Measurements from ENCODE around the gene ATP5IF1. TPM values are rescaled to one million over a fixed set of nuclear protein-coding genes. Genes with fewer than 3 reads are reported as not detected.
A peak's percentile ranks its signal among the peaks of the same experiment; 100 is the strongest.

The ATP5IF1 gene
- total RNA-seq: 100 to 1,000 TPM in 1 of 2 donors, 10 to 100 TPM in 1; 90.2 to 133 TPM

DNA sequence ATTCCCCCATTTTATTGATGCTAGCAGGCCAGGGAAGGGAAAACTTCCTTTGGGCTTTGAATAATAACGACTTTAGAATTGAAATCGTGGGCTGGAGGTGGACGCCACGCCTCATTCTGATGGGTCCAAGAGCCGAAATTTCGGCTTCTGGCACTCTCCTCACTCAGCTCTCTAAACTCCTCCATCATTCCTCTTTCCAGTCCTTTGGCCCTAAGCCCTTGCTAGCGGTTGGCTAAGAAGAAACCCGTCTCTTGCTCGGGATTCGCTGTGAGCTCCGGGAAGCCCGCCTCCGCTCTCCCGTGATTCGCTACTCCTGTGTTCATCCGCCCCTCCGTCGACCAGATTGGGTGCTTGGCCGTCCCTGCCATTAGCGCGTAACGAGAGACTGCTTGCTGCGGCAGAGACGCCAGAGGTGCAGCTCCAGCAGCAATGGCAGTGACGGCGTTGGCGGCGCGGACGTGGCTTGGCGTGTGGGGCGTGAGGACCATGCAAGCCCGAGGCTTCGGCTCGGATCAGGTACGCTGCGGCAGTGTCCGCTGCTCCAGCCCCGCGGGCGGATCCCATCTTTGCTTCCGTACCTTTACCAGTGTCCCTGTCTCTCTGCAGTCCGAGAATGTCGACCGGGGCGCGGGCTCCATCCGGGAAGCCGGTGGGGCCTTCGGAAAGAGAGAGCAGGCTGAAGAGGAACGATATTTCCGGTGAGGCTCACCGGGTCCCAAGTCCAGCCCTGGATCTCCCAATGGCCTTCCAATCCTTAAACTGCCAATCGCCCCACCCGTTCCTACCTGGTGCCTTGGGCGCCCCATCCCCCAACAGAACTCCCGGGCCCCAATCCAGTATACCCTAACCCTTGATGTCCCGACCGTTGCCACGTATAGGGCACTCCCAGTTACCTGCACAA lies at the start of gene ATP5IF1:
ATP5IF1 (plus strand) TSS at position 370 of the 901 bp plus-strand sequence; CDS start at position 430, 60 bp downstream.
- DNase-seq (ENCODE audit: low spot score): peak; percentile 95
- Histone ChIP-seq H3K9me3 (no peaks in the 10 kb centered on the region), H3K27me3 (replicated peaks; ENCODE audit: insufficient read depth) (no peaks in the 10 kb centered on the region), H3K4me1 (ENCODE audit: control insufficient read depth in 1 of 2, low read depth in 2 of 2) (peaks cover 27 to 40% of the 10 kb centered on the region in 2 donors), H3K27ac (peak within 1 kb of the TSS; percentile 75 to 90), H3K36me3 (no peaks in the 10 kb centered on the region), H3K4me3 (peak within 1 kb of the TSS; percentile 73)
- TF ChIP-seq CTCF (IDR thresholded peaks at IDR 0.05): no peak
- peak; percentile 97 for ATAC-seq (ENCODE audit: insufficient number of reproducible peaks, low FRiP score, low read depth)

DNA sequence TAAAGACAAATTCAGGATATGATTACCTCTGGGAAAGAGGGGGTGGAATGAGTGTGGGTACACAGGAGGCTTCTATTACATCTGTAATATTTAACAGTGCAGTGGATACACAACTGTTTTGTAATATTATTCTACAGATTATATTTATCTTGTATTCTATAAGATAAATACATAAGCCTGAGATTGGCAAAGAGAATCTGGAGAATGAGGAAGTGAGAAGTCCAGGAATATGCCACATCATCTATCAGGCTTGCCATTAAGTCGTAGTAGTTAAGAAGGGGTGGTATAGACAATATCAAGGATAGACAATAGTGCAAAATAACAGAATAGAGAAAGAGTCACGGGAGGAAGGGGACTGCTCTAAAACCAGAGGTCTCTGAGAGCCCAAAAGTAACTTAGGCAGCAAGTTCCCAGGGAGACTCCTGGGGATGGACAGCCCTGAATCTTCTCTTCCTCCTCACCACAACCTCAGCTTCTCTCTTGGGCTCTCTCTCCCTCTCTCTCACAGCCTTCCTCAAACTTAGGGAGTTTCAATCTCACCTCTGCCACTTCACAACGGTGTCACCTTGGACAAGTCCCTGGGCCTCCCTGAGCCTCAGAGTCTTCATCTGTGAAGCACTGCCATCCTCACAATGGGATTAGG lies 45.5 kb upstream of the ATP5IF1 start:
- Histone ChIP-seq H3K4me1 (ENCODE audit: control insufficient read depth in 1 of 2, low read depth in 2 of 2) (no peaks in the 10 kb centered on the region), H3K27me3 (replicated peaks; ENCODE audit: insufficient read depth) (no peaks in the 10 kb centered on the region), H3K27ac (no peak overlapping the region), H3K36me3 (no peaks in the 10 kb centered on the region), H3K9me3 (no peaks in the 10 kb centered on the region), H3K4me3 (no peak overlapping the region)
- TF ChIP-seq CTCF (IDR thresholded peaks at IDR 0.05): no peak
- ATAC-seq (ENCODE audit: insufficient number of reproducible peaks, low FRiP score, low read depth) (no peak), DNase-seq (ENCODE audit: low spot score) (no peak)

DNA sequence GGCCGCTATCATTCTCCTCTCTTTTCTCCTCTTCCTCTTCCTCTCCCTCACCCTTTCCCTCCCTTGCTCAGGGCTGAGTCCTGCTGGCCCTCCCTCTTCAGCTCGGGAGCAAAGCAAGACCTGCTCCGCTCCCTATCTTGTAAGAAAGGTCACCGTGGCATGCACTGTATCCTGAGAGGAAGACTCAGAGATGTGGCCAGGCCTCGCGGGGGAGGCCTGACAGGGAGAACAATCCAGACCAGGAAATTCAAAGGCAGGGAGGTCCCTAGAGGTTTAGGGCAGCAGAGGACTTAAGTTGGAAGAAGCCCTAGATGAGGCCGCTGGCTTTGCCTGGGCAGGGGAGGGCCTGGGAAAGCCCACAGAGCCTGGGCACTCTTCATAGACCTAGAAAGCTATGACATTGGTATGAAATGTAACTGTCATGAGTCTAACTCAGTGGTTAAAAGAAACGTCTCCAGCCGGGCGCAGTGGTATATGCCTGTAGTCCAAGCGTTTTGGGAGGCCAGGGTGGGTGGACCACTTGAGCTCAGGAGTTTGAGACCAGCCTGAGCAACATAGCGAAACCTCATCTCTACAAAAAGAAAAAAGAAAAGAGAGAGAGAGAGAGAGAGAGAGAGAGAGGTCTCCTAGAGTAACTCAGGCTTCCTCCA lies 44.8 kb upstream of the ATP5IF1 start:
- ATAC-seq (ENCODE audit: insufficient number of reproducible peaks, low FRiP score, low read depth) (no peak), DNase-seq (ENCODE audit: low spot score) (no peak)

GRCh38 chr1:28193701-28194161 lies 42.2 kb upstream of the ATP5IF1 start:
- Histone ChIP-seq H3K4me3 (no peak overlapping the region), H3K27ac (no peak overlapping the region), H3K36me3 (peaks cover 6% of the 10 kb centered on the region), H3K9me3 (no peaks in the 10 kb centered on the region), H3K27me3 (replicated peaks; ENCODE audit: insufficient read depth) (no peaks in the 10 kb centered on the region), H3K4me1 (ENCODE audit: control insufficient read depth in 1 of 2, low read depth in 2 of 2) (no peaks in the 10 kb centered on the region)
- ATAC-seq (ENCODE audit: insufficient number of reproducible peaks, low FRiP score, low read depth) (no peak), DNase-seq (ENCODE audit: low spot score) (no peak)
- TF ChIP-seq CTCF (IDR thresholded peaks at IDR 0.05): no peak

More for the DNA sequence above, 44.8 kb upstream of the ATP5IF1 start:
- no peak overlapping the region for H3K27ac ChIP-seq
- no peaks in the 10 kb centered on the region for H3K9me3 ChIP-seq
- no peak for TF ChIP-seq CTCF (IDR thresholded peaks at IDR 0.05)
- no peak overlapping the region for H3K4me3 ChIP-seq
- no peaks in the 10 kb centered on the region for H3K36me3 ChIP-seq
- H3K4me1 ChIP-seq (ENCODE audit: control insufficient read depth in 1 of 2, low read depth in 2 of 2): no peaks in the 10 kb centered on the region
- H3K27me3 ChIP-seq (replicated peaks; ENCODE audit: insufficient read depth): no peaks in the 10 kb centered on the region
